B cell (primary cell): ENCODE measurements around the gene SLAMF6.

ENCODE experiments used
- CTCF ChIP-seq: fragments of 200-600 bp; IDR thresholded peaks from one replicate; pipeline ENCODE4 v1.8.0; 2022; ENCODE audit warnings: antibody characterized with exemption, mild to moderate bottlenecking
- EZH2 ChIP-seq: IDR thresholded peaks from 2 replicates; pipeline ENCODE4 v1.6.1; 2012; ENCODE audit warnings: borderline replicate concordance, low read depth, mild to moderate bottlenecking, moderate library complexity, low read length; ENCODE audit not compliant: insufficient read depth, poor library complexity, severe bottlenecking

GRCh38 chr1:160534823-160535605, 12.0 kb upstream of the SLAMF6 start:
- TF ChIP-seq CTCF (no peak), EZH2 (no peak)
